Ectodermal cell (in vitro differentiated cells): ENCODE results near the gene LRP1.

Source experiments
- H3K27ac ChIP-seq: 2 replicates; pipeline ENCODE4 v1.7.0; 2013; ENCODE audit warnings: mild to moderate bottlenecking, low read depth, low read length; ENCODE audit not compliant: insufficient read depth, poor library complexity, severe bottlenecking
- H3K27me3 ChIP-seq: 2 replicates; pipeline ENCODE4 v1.7.0; 2013; ENCODE audit warnings: mild to moderate bottlenecking, low read length; ENCODE audit not compliant: insufficient read depth, control insufficient read depth, poor library complexity, severe bottlenecking
- H3K36me3 ChIP-seq: one replicate; pipeline ENCODE4 v1.7.0; 2013; ENCODE audit warnings: low read length; ENCODE audit not compliant: control insufficient read depth, insufficient read depth
- H3K4me1 ChIP-seq: one replicate; pipeline ENCODE4 v1.7.0; 2013; ENCODE audit warnings: low read length; ENCODE audit not compliant: control insufficient read depth, insufficient read depth
- H3K4me3 ChIP-seq: 2 replicates; pipeline ENCODE4 v1.7.0; 2013; ENCODE audit warnings: low read depth, low read length, control low read depth; ENCODE audit not compliant: insufficient read depth
- H3K9me3 ChIP-seq: 2 replicates; pipeline ENCODE4 v1.7.0; 2013; ENCODE audit warnings: mild to moderate bottlenecking, low read length, moderate library complexity; ENCODE audit not compliant: control insufficient read depth
- WGBS, 2 experiments: methylation state at CpG; one replicate each; pipeline ENCODE4 v1.1.7; 2013; ENCODE audit warnings: missing lambda C conversion rate in 2 of 2; 5-methylcytosine and 5-hydroxymethylcytosine counted together

The LRP1 gene

GRCh38 chr12:57200497-57200896 is 72.2 kb downstream of the LRP1 start:
- Histone ChIP-seq H3K4me3 (no peak overlapping the region), H3K27ac (no peak overlapping the region), H3K36me3 (peaks cover 49% of the 10 kb centered on the region), H3K27me3 (no peaks in the 10 kb centered on the region), H3K4me1 (no peaks in the 10 kb centered on the region), H3K9me3 (no peaks in the 10 kb centered on the region)
- WGBS, 2 experiments, result 95 to 96% methylated on average over 15 of the region's 15 CpGs

- Histone ChIP-seq H3K9me3 (no peaks in the 10 kb centered on the region), H3K27ac (no peak overlapping the region), H3K4me1 (no peaks in the 10 kb centered on the region), H3K4me3 (no peak overlapping the region), H3K36me3 (peaks cover 49% of the 10 kb centered on the region), H3K27me3 (no peaks in the 10 kb centered on the region)
- 95 to 97% methylated on average over 8 of the region's 8 CpGs for WGBS, 2 experiments
These were observed 72.9 kb downstream of the LRP1 start for GRCh38 chr12:57201219-57201618.

GRCh38 chr12:57201631-57202030 is 73.3 kb downstream of the LRP1 start:
- Histone ChIP-seq H3K4me3 (no peak overlapping the region), H3K27me3 (no peaks in the 10 kb centered on the region), H3K9me3 (no peaks in the 10 kb centered on the region), H3K4me1 (no peaks in the 10 kb centered on the region), H3K27ac (no peak overlapping the region), H3K36me3 (peaks cover 49% of the 10 kb centered on the region)
- WGBS, 2 experiments, result 94 to 96% methylated on average over 16 of the region's 16 CpGs

GRCh38 chr12:57202321-57202720 is 74.0 kb downstream of the LRP1 start:
- 95 to 96% methylated on average over 19 of the region's 19 CpGs for WGBS, 2 experiments
- no peak overlapping the region for H3K27ac ChIP-seq
- H3K4me3 ChIP-seq, result no peak overlapping the region
- peaks cover 45% of the 10 kb centered on the region for H3K36me3 ChIP-seq
- H3K4me1 ChIP-seq, result no peaks in the 10 kb centered on the region
- H3K9me3 ChIP-seq, result no peaks in the 10 kb centered on the region
- no peaks in the 10 kb centered on the region for H3K27me3 ChIP-seq

- WGBS, 2 experiments, result 96 to 97% methylated on average over 28 of the region's 28 CpGs
- Histone ChIP-seq H3K9me3 (no peaks in the 10 kb centered on the region), H3K36me3 (peaks cover 44% of the 10 kb centered on the region)
These were observed 74.9 kb downstream of the LRP1 start for GRCh38 chr12:57203201-57203600.

GRCh38 chr12:57203791-57204190 is 75.5 kb downstream of the LRP1 start:
- H3K4me1 ChIP-seq, result no peaks in the 10 kb centered on the region
- H3K36me3 ChIP-seq, result peaks cover 40% of the 10 kb centered on the region
- H3K4me3 ChIP-seq, result no peak overlapping the region
- no peaks in the 10 kb centered on the region for H3K27me3 ChIP-seq
- H3K9me3 ChIP-seq, result no peaks in the 10 kb centered on the region
- no peak overlapping the region for H3K27ac ChIP-seq
- WGBS, 2 experiments, result 84 to 88% methylated on average over 11 of the region's 11 CpGs

More at GRCh38 chr12:57203201-57203600, 74.9 kb downstream of the LRP1 start:
- H3K27ac ChIP-seq, result no peak overlapping the region
- no peak overlapping the region for H3K4me3 ChIP-seq
- no peaks in the 10 kb centered on the region for H3K27me3 ChIP-seq
- no peaks in the 10 kb centered on the region for H3K4me1 ChIP-seq

GRCh38 chr12:57204454-57204853 is 76.2 kb downstream of the LRP1 start:
- 95 to 96% methylated on average over 19 of the region's 19 CpGs for WGBS, 2 experiments

GRCh38 chr12:57205186-57205585 is 76.9 kb downstream of the LRP1 start:
- Histone ChIP-seq H3K27me3 (no peaks in the 10 kb centered on the region), H3K9me3 (no peaks in the 10 kb centered on the region), H3K4me1 (no peaks in the 10 kb centered on the region), H3K36me3 (peaks cover 36% of the 10 kb centered on the region), H3K4me3 (no peak overlapping the region), H3K27ac (no peak overlapping the region)
- WGBS, 2 experiments, result 96% methylated on average over 26 of the region's 26 CpGs

More at GRCh38 chr12:57204454-57204853, 76.2 kb downstream of the LRP1 start:
- Histone ChIP-seq H3K9me3 (no peaks in the 10 kb centered on the region), H3K4me1 (no peaks in the 10 kb centered on the region), H3K36me3 (peaks cover 36% of the 10 kb centered on the region), H3K27me3 (no peaks in the 10 kb centered on the region), H3K27ac (no peak overlapping the region), H3K4me3 (no peak overlapping the region)

GRCh38 chr12:57205931-57206330 is 77.6 kb downstream of the LRP1 start:
- H3K27me3 ChIP-seq, result no peaks in the 10 kb centered on the region
- H3K9me3 ChIP-seq, result no peaks in the 10 kb centered on the region
- H3K36me3 ChIP-seq, result peaks cover 36% of the 10 kb centered on the region
- WGBS, 2 experiments, result 96 to 97% methylated on average over 7 of the region's 7 CpGs
- no peak overlapping the region for H3K27ac ChIP-seq
- no peaks in the 10 kb centered on the region for H3K4me1 ChIP-seq
- H3K4me3 ChIP-seq, result no peak overlapping the region

- WGBS, 2 experiments, result 94 to 96% methylated on average over 29 of the region's 29 CpGs
- Histone ChIP-seq H3K4me3 (no peak overlapping the region), H3K9me3 (no peaks in the 10 kb centered on the region), H3K4me1 (no peaks in the 10 kb centered on the region), H3K36me3 (peaks cover 27% of the 10 kb centered on the region), H3K27me3 (no peaks in the 10 kb centered on the region), H3K27ac (no peak overlapping the region)
These were observed 79.7 kb downstream of the LRP1 start for GRCh38 chr12:57207731-57208630.
